ENCODE results near the gene PCDHGA11.
A peak's percentile ranks its signal among the peaks of the same experiment; 100 is the strongest.
"Not testable (repeated sequence)": the region's sequence is repeated elsewhere in the genome, so short reads cannot be mapped to it uniquely, and the experiment has no call there.

PCDHGA11 gene

DNA sequence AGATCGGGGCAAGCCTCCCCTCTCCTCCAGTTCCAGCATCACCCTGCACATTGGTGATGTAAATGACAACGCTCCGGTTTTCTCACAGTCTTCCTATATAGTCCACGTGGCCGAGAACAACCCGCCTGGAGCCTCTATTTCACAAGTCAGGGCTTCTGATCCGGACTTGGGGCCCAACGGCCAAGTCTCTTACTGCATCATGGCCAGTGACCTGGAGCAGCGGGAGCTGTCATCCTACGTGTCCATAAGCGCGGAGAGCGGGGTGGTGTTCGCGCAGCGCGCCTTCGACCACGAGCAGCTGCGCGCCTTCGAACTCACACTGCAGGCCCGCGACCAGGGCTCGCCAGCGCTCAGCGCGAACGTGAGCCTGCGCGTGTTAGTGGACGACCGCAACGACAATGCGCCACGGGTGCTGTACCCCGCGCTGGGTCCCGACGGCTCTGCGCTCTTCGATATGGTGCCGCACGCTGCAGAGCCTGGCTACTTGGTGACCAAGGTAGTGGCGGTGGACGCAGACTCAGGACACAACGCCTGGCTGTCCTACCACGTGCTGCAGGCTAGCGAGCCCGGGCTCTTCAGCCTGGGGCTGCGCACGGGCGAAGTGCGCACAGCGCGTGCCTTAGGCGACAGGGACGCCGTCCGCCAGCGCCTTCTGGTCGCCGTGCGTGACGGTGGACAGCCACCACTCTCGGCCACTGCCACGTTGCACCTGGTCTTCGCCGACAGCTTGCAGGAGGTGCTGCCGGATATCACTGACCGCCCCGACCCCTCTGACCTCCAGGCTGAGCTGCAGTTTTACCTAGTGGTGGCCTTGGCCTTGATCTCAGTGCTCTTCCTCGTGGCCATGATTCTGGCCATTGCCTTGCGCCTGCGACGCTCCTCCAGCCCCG is 31.5 kb upstream of the PCDHGA11 start:
- H3K4me1 ChIP-seq (ENCODE audit: control extremely low read depth in 1 of 4, control insufficient read depth in 4 of 4, insufficient read depth in 4 of 4, low read length in 3 of 4): no peaks in the 10 kb centered on the region
- H3K27ac ChIP-seq (ENCODE audit: insufficient read depth in 1 of 2, low read depth in 1 of 2, low read length in 2 of 2, poor library complexity in 1 of 2, severe bottlenecking in 2 of 2): no peak overlapping the region
- no peak for DNase-seq
- H3K36me3 ChIP-seq (ENCODE audit: control insufficient read depth in 4 of 4, insufficient read depth in 4 of 4, low read length in 3 of 4): peaks cover 0 to 8% (median 0%) of the 10 kb centered on the region in 4 experiments
- H3K9me3 ChIP-seq (ENCODE audit: control extremely low read depth in 1 of 5, control insufficient read depth in 4 of 5, insufficient read depth in 2 of 5, low read depth in 1 of 5, low read length in 4 of 5): peaks cover 0 to 77% (median 52%) of the 10 kb centered on the region in 5 experiments
- 34% methylated on average over 77 of the region's 77 CpGs for WGBS (ENCODE audit: insufficient coverage)
- CTCF ChIA-PET: interaction anchor here (1.0 to 1.7 kb wide), 4 partner anchors 7 to 135 kb away, joined by 3 to 4 read pairs (median 4); no protein-coding TSS in a partner anchor
- H3K27me3 ChIP-seq (replicated peaks in 2 of 5; ENCODE audit: control insufficient read depth in 4 of 5, insufficient read depth in 5 of 5, low read length in 4 of 5): peaks cover 13 to 80% (median 42%) of the 10 kb centered on the region in 5 experiments
- POLR2A ChIA-PET: no interaction called here
- no peak overlapping the region for H3K4me3 ChIP-seq (ENCODE audit: control insufficient read depth in 1 of 7, extremely low read depth in 1 of 7, insufficient read depth in 4 of 7, low read depth in 2 of 7, low read length in 6 of 7)

DNA sequence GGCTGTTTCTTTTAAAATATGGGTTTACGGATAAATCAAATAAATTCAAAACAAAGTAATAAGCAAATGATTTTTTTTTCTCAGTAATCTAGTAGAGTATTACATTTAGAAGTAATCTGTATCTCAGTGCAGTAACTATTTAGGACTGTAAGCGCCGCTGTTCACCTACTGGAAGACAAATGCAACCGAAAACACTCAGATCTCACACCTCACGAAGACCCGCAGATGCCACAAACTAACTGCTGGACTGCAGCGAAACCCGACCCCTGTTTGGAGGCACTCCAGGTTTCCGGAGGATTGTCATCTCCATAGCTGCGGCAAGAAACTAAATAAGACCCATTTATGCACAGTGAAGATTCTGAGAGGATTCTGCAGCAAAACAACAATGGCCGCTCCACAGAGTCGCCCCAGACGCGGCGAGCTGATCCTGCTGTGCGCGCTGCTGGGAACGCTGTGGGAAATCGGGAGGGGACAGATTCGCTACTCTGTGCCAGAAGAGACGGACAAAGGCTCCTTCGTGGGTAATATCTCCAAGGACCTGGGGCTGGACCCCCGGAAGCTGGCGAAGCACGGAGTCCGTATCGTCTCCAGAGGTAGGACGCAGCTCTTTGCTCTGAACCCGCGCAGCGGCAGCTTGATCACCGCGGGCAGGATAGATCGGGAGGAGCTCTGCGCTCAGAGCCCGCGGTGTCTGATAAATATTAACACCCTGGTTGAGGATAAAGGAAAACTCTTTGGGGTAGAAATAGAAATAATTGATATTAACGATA is 28.2 kb upstream of the PCDHGA11 start, which contains the start of gene PCDHGA8:
TSS of gene PCDHGA8 (plus strand) at position 205 of the 770 bp plus-strand sequence. CDS start at position 386, 181 bp downstream.
- H3K9me3 ChIP-seq (ENCODE audit: control extremely low read depth in 1 of 5, control insufficient read depth in 4 of 5, insufficient read depth in 2 of 5, low read depth in 1 of 5, low read length in 4 of 5): peaks cover 3 to 72% (median 55%) of the 10 kb centered on the region in 5 experiments
- H3K4me1 ChIP-seq (ENCODE audit: control extremely low read depth in 1 of 4, control insufficient read depth in 4 of 4, insufficient read depth in 4 of 4, low read length in 3 of 4): no peaks in the 10 kb centered on the region
- peak within 1 kb of the TSS in 1 of 7 experiments; percentile 28 for H3K4me3 ChIP-seq (ENCODE audit: control insufficient read depth in 1 of 7, extremely low read depth in 1 of 7, insufficient read depth in 4 of 7, low read depth in 2 of 7, low read length in 6 of 7)
- H3K27me3 ChIP-seq (replicated peaks in 2 of 5; ENCODE audit: control insufficient read depth in 4 of 5, insufficient read depth in 5 of 5, low read length in 4 of 5): peaks cover 13 to 76% (median 37%) of the 10 kb centered on the region in 5 experiments
- H3K36me3 ChIP-seq (ENCODE audit: control insufficient read depth in 4 of 4, insufficient read depth in 4 of 4, low read length in 3 of 4): peaks cover 0 to 8% (median 0%) of the 10 kb centered on the region in 4 experiments
- CTCF ChIA-PET: interaction anchor here (1.3 to 2.5 kb wide), 2 partner anchors 29 to 165 kb away, joined by 4 to 9 read pairs; partner anchors contain the start of gene PCDHGA11
- POLR2A ChIA-PET: no interaction called here
- H3K27ac ChIP-seq (ENCODE audit: insufficient read depth in 1 of 2, low read depth in 1 of 2, low read length in 2 of 2, poor library complexity in 1 of 2, severe bottlenecking in 2 of 2): no peak within 1 kb of the TSS
- WGBS (ENCODE audit: insufficient coverage): 33% methylated on average over 35 of the region's 38 CpGs
- DNase-seq: peak in 2 of 3 donors; percentile 49 to 52

DNA sequence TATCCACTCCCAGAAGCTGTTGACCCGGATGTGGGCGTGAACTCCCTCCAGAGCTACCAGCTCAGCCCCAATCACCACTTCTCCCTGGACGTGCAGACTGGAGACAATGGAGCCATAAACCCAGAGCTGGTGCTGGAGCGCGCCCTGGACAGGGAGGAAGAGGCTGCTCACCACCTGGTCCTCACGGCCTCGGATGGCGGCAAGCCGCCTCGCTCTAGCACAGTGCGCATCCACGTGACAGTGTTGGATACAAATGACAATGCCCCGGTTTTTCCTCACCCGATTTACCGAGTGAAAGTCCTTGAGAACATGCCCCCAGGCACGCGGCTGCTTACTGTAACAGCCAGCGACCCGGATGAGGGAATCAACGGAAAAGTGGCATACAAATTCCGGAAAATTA is 27.6 kb upstream of the PCDHGA11 start:
- 30% methylated on average over 17 of the region's 21 CpGs for WGBS (ENCODE audit: insufficient coverage)
- no peak for DNase-seq
- H3K27me3 ChIP-seq (replicated peaks in 2 of 5; ENCODE audit: control insufficient read depth in 4 of 5, insufficient read depth in 5 of 5, low read length in 4 of 5): peaks cover 13 to 73% (median 35%) of the 10 kb centered on the region in 5 experiments
- H3K36me3 ChIP-seq (ENCODE audit: control insufficient read depth in 4 of 4, insufficient read depth in 4 of 4, low read length in 3 of 4): peaks cover 0 to 8% (median 0%) of the 10 kb centered on the region in 4 experiments
- H3K4me1 ChIP-seq (ENCODE audit: control extremely low read depth in 1 of 4, control insufficient read depth in 4 of 4, insufficient read depth in 4 of 4, low read length in 3 of 4): no peaks in the 10 kb centered on the region
- CTCF ChIA-PET: interaction anchor here (1.3 kb wide), 1 partner anchor 165 kb away, joined by 4 read pairs; no protein-coding TSS in a partner anchor
- POLR2A ChIA-PET: no interaction called here
- H3K27ac ChIP-seq (ENCODE audit: insufficient read depth in 1 of 2, low read depth in 1 of 2, low read length in 2 of 2, poor library complexity in 1 of 2, severe bottlenecking in 2 of 2): no peak overlapping the region
- peaks cover 3 to 73% (median 52%) of the 10 kb centered on the region in 5 experiments for H3K9me3 ChIP-seq (ENCODE audit: control extremely low read depth in 1 of 5, control insufficient read depth in 4 of 5, insufficient read depth in 2 of 5, low read depth in 1 of 5, low read length in 4 of 5)
- peak overlapping the region in 1 of 7 experiments; percentile 28 for H3K4me3 ChIP-seq (ENCODE audit: control insufficient read depth in 1 of 7, extremely low read depth in 1 of 7, insufficient read depth in 4 of 7, low read depth in 2 of 7, low read length in 6 of 7)

DNA sequence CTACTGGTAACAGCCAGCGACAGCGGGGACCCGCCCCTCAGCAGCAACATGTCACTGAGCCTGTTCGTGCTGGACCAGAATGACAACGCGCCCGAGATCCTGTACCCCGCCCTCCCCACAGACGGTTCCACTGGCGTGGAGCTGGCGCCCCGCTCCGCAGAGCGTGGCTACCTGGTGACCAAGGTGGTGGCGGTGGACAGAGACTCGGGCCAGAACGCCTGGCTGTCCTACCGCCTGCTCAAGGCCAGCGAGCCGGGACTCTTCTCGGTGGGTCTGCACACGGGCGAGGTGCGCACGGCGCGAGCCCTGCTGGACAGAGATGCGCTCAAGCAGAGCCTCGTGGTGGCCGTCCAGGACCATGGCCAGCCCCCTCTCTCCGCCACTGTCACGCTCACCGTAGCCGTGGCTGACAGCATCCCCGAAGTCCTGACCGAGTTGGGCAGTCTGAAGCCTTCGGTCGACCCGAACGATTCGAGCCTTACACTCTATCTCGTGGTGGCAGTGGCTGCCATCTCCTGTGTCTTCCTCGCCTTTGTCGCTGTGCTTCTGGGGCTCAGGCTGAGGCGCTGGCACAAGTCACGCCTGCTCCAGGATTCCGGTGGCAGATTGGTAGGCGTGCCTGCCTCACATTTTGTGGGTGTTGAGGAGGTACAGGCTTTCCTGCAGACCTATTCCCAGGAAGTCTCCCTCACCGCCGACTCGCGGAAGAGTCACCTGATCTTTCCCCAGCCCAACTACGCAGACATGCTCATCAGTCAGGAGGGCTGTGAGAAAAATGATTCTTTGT is 26.3 kb upstream of the PCDHGA11 start:
- Histone ChIP-seq H3K27me3 (replicated peaks in 2 of 5; ENCODE audit: control insufficient read depth in 4 of 5, insufficient read depth in 5 of 5, low read length in 4 of 5) (peaks cover 12 to 73% (median 33%) of the 10 kb centered on the region in 5 experiments), H3K9me3 (ENCODE audit: control extremely low read depth in 1 of 5, control insufficient read depth in 4 of 5, insufficient read depth in 2 of 5, low read depth in 1 of 5, low read length in 4 of 5) (peaks cover 3 to 72% (median 52%) of the 10 kb centered on the region in 5 experiments)
- H3K4me1 ChIP-seq (ENCODE audit: control extremely low read depth in 1 of 4, control insufficient read depth in 4 of 4, insufficient read depth in 4 of 4, low read length in 3 of 4); DNase-seq; H3K36me3 ChIP-seq (ENCODE audit: control insufficient read depth in 4 of 4, insufficient read depth in 4 of 4, low read length in 3 of 4); H3K27ac ChIP-seq (ENCODE audit: insufficient read depth in 1 of 2, low read depth in 1 of 2, low read length in 2 of 2, poor library complexity in 1 of 2, severe bottlenecking in 2 of 2); POLR2A ChIA-PET; H3K4me3 ChIP-seq (ENCODE audit: control insufficient read depth in 1 of 7, extremely low read depth in 1 of 7, insufficient read depth in 4 of 7, low read depth in 2 of 7, low read length in 6 of 7): not testable (repeated sequence)
- CTCF ChIA-PET: interaction anchor here (1.1 to 4.1 kb wide), 3 partner anchors 19 to 118 kb away, joined by 3 to 17 read pairs (median 9); partner anchors contain the start of genes PCDHGA10 and TAF7
- 32% methylated on average over 26 of the region's 53 CpGs for WGBS (ENCODE audit: insufficient coverage)

DNA sequence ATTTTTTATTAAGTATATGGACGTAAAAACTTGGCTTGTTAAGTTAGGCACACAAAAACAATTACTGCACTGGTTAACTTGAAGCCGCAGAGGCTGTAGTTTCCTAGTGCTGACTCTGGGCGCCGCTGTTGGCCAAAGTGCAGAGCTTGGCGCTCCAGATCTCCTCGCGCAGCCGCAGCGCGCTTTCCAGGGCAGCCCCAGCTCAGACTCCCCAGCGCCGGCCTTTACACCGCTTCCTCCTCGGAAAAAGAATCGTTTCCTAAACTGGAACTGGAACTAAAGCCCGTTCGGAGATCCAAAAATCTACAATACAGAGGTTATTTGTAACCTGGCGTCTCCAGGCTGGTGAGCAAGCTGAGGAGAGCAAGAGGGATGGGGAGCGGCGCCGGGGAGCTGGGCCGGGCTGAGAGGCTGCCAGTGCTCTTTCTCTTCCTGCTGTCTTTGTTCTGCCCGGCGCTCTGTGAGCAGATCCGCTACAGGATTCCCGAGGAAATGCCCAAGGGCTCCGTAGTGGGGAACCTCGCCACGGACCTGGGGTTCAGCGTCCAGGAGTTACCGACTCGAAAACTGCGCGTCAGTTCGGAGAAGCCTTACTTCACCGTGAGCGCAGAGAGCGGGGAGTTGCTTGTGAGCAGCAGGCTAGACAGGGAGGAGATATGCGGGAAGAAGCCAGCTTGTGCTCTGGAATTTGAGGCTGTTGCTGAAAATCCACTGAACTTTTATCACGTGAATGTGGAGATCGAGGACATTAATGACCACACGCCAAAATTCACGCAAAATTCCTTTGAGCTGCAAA is 22.9 kb upstream of the PCDHGA11 start, which contains the start of gene PCDHGB5:
TSS of gene PCDHGB5 (plus strand) at position 192 of the 796 bp plus-strand sequence. CDS start at position 373, 181 bp downstream.
- H3K4me1 ChIP-seq (ENCODE audit: control extremely low read depth in 1 of 4, control insufficient read depth in 4 of 4, insufficient read depth in 4 of 4, low read length in 3 of 4); H3K27ac ChIP-seq (ENCODE audit: insufficient read depth in 1 of 2, low read depth in 1 of 2, low read length in 2 of 2, poor library complexity in 1 of 2, severe bottlenecking in 2 of 2); H3K36me3 ChIP-seq (ENCODE audit: control insufficient read depth in 4 of 4, insufficient read depth in 4 of 4, low read length in 3 of 4); POLR2A ChIA-PET: not testable (repeated sequence)
- Histone ChIP-seq H3K9me3 (ENCODE audit: control extremely low read depth in 1 of 5, control insufficient read depth in 4 of 5, insufficient read depth in 2 of 5, low read depth in 1 of 5, low read length in 4 of 5) (peaks cover 8 to 69% (median 52%) of the 10 kb centered on the region in 5 experiments), H3K27me3 (replicated peaks in 2 of 5; ENCODE audit: control insufficient read depth in 4 of 5, insufficient read depth in 5 of 5, low read length in 4 of 5) (peaks cover 22 to 70% (median 31%) of the 10 kb centered on the region in 5 experiments), H3K4me3 (ENCODE audit: control insufficient read depth in 1 of 7, extremely low read depth in 1 of 7, insufficient read depth in 4 of 7, low read depth in 2 of 7, low read length in 6 of 7) (peak within 1 kb of the TSS in 5 of 7 experiments; percentile 29 to 71 (median 48))
- WGBS (ENCODE audit: insufficient coverage): 4% methylated on average over 9 of the region's 43 CpGs
- peak; percentile 43 to 81 (median 79) for DNase-seq
- CTCF ChIA-PET: interaction anchor here (0.6 to 4.1 kb wide), 14 partner anchors 9 to 166 kb away, joined by 3 to 20 read pairs (median 4); partner anchors contain the start of genes PCDHGA10, PCDHGA11, PCDHGB3 and PCDHGB6
